Activated CD4-positive, alpha-beta T cell treated with anti-CD3 and anti-CD28 coated beads for 48 hours (primary cell): ENCODE measurements around the gene DYNC1LI1.
"Not testable (repeated sequence)": the region's sequence is repeated elsewhere in the genome, so short reads cannot be mapped to it uniquely, and the experiment has no call there.

Source experiments
- DNase-seq: peaks from one replicate; pipeline ENCODE4 v3.0.0-alpha.2; 2020

Gene DYNC1LI1

GRCh38 chr3:32578669-32579068 lies 8.0 kb upstream of the DYNC1LI1 start:
- DNase-seq: not testable (repeated sequence)

- DNase-seq: peak; percentile 10
These were observed 7.2 kb upstream of the DYNC1LI1 start for GRCh38 chr3:32577581-32578556.

- DNase-seq: no peak
These were observed 6.5 kb upstream of the DYNC1LI1 start for GRCh38 chr3:32577174-32577573.

GRCh38 chr3:32575451-32576113 lies 4.9 kb upstream of the DYNC1LI1 start:
- DNase-seq: no peak

- no peak for DNase-seq
These were observed 481 bp upstream of the DYNC1LI1 start for GRCh38 chr3:32571192-32571485.

GRCh38 chr3:32569540-32570420 lies 878 bp downstream of the DYNC1LI1 start:
- DNase-seq: peak; percentile 62

GRCh38 chr3:32568953-32569352 lies 1.7 kb downstream of the DYNC1LI1 start:
- no peak for DNase-seq

- DNase-seq: no peak
These were observed 6.5 kb downstream of the DYNC1LI1 start for GRCh38 chr3:32564195-32564594.

GRCh38 chr3:32562640-32563039 lies 8.0 kb downstream of the DYNC1LI1 start:
- DNase-seq: no peak

GRCh38 chr3:32557640-32558352 lies 12.9 kb downstream of the DYNC1LI1 start:
- DNase-seq: no peak

- no peak for DNase-seq
These were observed 14.3 kb downstream of the DYNC1LI1 start for GRCh38 chr3:32556332-32556731.

- no peak for DNase-seq
These were observed 16.7 kb downstream of the DYNC1LI1 start for GRCh38 chr3:32553973-32554372.

- DNase-seq: no peak
These were observed 17.2 kb downstream of the DYNC1LI1 start for GRCh38 chr3:32553459-32553858.

GRCh38 chr3:32552013-32552412 lies 18.6 kb downstream of the DYNC1LI1 start:
- no peak for DNase-seq

- no peak for DNase-seq
These were observed 19.2 kb downstream of the DYNC1LI1 start for GRCh38 chr3:32551496-32551895.

- no peak for DNase-seq
These were observed 19.6 kb downstream of the DYNC1LI1 start for GRCh38 chr3:32551087-32551486.

- no peak for DNase-seq
These were observed 25.4 kb downstream of the DYNC1LI1 start for GRCh38 chr3:32545305-32545704.

GRCh38 chr3:32544894-32545293 lies 25.8 kb downstream of the DYNC1LI1 start:
- DNase-seq: no peak

GRCh38 chr3:32542807-32543206 lies 27.9 kb downstream of the DYNC1LI1 start:
- no peak for DNase-seq

GRCh38 chr3:32540899-32541298 lies 29.8 kb downstream of the DYNC1LI1 start:
- DNase-seq: no peak

- DNase-seq: no peak
These were observed 38.2 kb downstream of the DYNC1LI1 start for GRCh38 chr3:32532434-32532833.

- no peak for DNase-seq
These were observed 39.5 kb downstream of the DYNC1LI1 start for GRCh38 chr3:32531010-32531647.
